HUES48 (cell line): ENCODE measurements around the gene PTOV1.

Experiments
- H3K27ac ChIP-seq: one replicate; pipeline ENCODE4 v1.7.0; 2013; ENCODE audit warnings: low read depth, low read length, inconsistent platforms
- H3K27me3 ChIP-seq: 2 replicates; pipeline ENCODE4 v1.6.1; 2013; ENCODE audit warnings: mild to moderate bottlenecking, low read length; ENCODE audit not compliant: control insufficient read depth, insufficient read depth
- H3K36me3 ChIP-seq: 2 replicates; pipeline ENCODE4 v1.6.1; 2013; ENCODE audit warnings: low read length; ENCODE audit not compliant: control insufficient read depth, insufficient read depth
- H3K4me1 ChIP-seq: 2 replicates; pipeline ENCODE4 v1.6.1; 2013; ENCODE audit warnings: mild to moderate bottlenecking, low read length; ENCODE audit not compliant: control insufficient read depth, insufficient read depth
- H3K4me3 ChIP-seq: 2 replicates; pipeline ENCODE4 v1.5.1; 2013; ENCODE audit warnings: mild to moderate bottlenecking, low read depth, low read length
- H3K9ac ChIP-seq: 2 replicates; pipeline ENCODE4 v1.6.1; 2013; ENCODE audit warnings: mild to moderate bottlenecking, low read depth, low read length, moderate library complexity
- H3K9me3 ChIP-seq: 2 replicates; pipeline ENCODE4 v1.6.1; 2013; ENCODE audit warnings: low read length; ENCODE audit not compliant: control insufficient read depth, insufficient read depth

PTOV1 gene

DNA sequence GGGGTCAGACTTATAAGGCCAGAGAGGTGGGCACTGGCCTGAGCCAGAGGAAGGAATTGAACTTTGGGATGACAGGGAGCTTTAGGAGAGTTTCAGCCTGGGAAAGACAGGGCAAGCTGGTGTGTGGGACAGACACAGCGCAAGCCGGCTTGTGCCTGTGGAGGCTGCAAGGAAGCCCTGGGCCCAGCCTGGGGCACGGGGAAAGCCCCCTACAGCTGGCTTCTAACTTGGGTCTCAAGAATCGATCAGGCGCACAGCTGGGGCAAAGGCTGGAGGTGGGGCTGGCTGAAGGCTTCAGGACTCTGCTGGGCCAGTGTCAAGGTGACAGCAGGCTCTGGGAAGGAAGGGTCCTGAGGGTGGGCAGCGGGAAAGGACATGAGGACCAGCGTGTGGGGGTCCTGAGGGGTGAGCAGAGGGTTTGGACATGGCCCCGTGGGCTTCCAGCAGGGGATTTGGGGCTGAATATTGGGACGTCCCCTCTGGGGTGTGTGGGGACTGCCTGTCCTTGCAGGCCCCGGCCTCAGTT is 3.0 kb downstream of the PTOV1 start:
- no peaks in the 10 kb centered on the region for H3K27me3 ChIP-seq
- H3K4me3 ChIP-seq = no peak overlapping the region
- H3K27ac ChIP-seq = no peak overlapping the region
- H3K9ac ChIP-seq = no peak overlapping the region
- H3K36me3 ChIP-seq = peaks cover 62% of the 10 kb centered on the region
- H3K4me1 ChIP-seq = peaks cover 16% of the 10 kb centered on the region
- H3K9me3 ChIP-seq = no peaks in the 10 kb centered on the region

DNA sequence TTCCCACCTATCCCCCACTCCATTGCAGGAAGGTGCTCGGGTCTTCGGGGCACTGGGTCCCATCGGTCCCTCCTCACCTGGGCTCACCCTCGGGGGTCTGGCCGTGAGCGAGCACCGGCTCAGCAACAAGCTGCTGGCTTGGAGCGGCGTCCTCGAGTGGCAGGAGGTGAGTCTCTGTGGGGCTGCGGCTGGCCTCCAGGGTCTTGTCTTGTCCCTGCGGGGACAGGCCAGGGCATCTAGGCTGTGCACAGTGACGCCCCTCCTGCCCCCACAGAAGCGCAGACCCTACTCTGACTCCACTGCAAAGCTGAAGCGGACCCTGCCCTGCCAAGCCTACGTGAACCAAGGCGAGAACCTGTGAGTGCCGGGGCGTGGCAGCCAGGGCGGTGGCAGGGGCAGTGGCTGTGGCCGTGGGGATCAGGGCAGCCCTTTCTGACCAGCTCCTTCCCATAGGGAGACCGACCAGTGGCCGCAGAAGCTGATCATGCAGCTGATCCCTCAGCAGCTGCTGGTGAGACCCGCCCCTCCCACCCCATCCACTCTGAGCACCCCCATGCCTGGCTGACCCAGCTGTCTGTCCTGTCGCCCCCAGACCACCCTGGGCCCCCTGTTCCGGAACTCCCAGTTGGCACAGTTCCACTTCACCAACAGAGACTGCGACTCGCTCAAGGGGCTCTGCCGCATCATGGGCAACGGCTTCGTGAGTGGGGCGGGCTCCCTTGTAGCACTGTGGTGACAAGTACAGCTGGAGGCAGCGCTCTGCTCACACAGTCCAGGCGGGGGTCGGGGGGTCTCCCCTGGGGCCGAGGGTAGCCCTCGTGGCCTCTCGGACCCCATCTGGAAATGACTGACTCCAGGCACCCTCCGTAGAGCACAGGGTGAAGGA is 3.7 kb downstream of the PTOV1 start:
- no peak overlapping the region for H3K4me3 ChIP-seq
- H3K27ac ChIP-seq = no peak overlapping the region
- no peaks in the 10 kb centered on the region for H3K9me3 ChIP-seq
- no peak overlapping the region for H3K9ac ChIP-seq
- no peaks in the 10 kb centered on the region for H3K27me3 ChIP-seq
- peaks cover 67% of the 10 kb centered on the region for H3K36me3 ChIP-seq
- peaks cover 16% of the 10 kb centered on the region for H3K4me1 ChIP-seq

DNA sequence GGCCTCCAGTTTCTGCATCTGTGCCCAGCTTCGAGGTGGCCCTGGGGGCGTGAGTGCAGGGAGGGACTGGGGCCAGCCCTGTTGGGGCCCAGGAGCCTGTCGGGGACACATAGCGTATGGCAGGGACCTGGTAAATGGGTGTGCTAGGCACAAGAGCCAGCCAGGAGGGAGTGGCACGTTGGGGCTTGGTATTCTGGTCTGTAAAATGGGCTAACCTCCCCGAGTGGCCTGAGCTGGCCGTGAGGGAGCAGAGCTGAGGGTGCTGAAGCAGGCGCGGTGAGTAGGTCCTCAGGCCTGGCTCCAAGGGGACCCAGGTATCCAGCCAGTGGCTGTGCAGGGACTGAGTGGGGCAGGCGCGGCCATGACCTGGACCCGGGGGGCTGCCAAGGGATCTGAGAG is 4.3 kb downstream of the PTOV1 start:
- Histone ChIP-seq H3K36me3 (peaks cover 73% of the 10 kb centered on the region), H3K4me3 (no peak overlapping the region), H3K4me1 (peaks cover 12% of the 10 kb centered on the region), H3K9ac (no peak overlapping the region), H3K27ac (no peak overlapping the region), H3K27me3 (no peaks in the 10 kb centered on the region), H3K9me3 (no peaks in the 10 kb centered on the region)

DNA sequence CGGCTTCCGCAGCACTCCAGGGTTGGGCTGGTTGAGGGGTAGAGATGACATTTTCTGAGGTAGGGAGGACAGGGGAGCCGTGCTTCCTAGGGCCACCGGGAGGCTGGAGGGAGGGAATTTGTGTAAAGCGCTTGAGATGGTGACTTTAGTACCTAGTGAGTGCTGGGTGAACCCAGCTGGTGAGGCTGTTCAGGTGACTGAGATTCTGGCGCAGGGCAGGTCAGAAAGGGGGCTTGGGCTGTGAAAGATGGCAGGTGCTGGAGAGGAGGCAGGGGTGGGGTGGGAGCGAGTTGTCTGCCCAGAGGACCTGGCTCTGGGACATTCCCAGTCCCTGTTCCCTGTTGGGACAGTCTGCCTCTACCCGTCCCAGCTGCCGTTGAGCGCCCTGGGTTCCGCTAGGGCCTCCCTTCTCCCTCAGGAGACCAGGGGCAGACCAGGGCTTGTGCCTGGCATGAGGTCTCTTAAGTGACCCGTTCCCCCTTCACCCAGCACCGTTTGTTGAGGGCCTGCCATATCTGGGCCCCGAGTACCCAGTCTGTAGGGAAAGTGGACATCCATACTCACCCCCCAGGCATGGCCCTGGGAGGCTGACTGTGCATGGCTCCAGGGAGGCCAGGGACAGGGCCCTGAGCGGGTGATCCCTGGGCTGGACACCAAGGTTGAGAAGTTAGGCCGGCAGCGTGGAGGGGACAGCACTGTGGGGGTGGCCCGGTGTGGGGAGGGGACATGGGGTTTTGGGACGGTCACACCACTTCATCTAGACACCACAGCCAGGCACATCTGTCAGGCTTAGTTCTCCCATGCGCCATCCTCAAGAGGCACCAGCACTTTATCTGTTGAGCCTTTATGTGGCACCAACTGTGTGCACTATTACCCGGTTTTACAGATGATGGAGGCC is 5.0 kb downstream of the PTOV1 start:
- Histone ChIP-seq H3K27ac (no peak overlapping the region), H3K9me3 (no peaks in the 10 kb centered on the region), H3K9ac (no peak overlapping the region), H3K4me3 (no peak overlapping the region), H3K4me1 (peaks cover 13% of the 10 kb centered on the region), H3K27me3 (no peaks in the 10 kb centered on the region), H3K36me3 (peaks cover 80% of the 10 kb centered on the region)

DNA sequence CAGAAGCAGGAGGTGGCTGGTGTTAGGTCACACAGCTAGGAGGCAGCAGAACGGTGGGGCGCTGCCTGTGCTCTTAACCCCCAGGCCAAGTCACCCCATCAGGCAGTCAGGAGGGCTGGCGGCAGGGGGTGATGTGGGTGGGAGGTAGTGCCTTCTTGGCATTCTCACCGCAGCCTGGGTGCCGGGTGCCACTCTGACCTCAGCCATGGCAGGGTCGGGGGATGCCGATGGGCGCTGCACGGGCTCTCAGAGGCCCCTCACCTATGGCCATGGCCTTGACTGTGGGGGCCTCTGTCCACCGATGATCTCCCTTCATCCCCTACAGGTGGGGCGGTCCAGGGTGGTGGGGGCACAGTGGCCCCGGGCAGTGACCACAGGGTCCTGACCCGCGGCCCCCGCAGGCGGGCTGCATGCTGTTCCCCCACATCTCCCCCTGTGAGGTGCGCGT is 5.6 kb downstream of the PTOV1 start:
- H3K36me3 ChIP-seq = peaks cover 84% of the 10 kb centered on the region

DNA sequence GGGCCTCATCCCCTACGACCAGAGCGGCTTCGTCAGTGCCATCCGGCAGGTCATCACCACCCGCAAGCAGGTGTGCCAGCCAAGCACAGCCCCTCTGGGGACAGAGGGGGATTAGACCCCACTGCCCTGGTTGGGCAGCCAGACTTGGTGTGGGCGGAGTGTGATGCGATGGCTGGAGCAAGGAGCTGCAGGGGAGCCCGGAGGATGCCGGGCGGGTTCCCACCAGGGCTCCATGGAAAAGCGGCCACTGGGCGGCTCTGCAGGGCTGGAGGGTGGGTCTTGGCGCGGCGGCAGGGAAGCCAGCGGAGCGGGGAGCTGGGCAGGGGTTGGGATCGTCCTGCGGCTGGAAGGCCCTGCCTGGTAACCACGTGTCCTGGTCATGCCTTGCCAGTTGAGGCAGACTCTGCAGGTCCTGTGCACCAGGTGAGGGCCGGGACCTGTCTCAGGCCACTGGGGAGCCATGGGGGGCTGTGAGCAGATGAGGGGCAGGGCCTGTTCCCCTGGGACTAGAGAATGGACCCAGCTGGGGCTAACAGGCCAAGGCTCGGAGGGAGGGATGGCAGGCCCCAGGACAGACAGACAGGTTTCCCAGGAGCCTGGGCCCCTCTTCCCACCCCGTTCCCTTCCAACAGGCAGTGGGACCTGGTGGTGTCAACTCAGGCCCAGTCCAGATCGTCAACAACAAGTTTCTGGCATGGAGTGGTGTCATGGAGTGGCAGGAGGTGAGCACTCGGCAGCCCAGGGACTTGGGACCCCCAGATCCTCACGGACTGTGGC is 6.3 kb downstream of the PTOV1 start:
- Histone ChIP-seq H3K9me3 (no peaks in the 10 kb centered on the region), H3K27ac (peak overlapping the region; percentile 28), H3K9ac (no peak overlapping the region), H3K4me1 (peaks cover 13% of the 10 kb centered on the region), H3K4me3 (no peak overlapping the region), H3K27me3 (no peaks in the 10 kb centered on the region), H3K36me3 (peaks cover 86% of the 10 kb centered on the region)

More for the DNA sequence above, 5.6 kb downstream of the PTOV1 start:
- H3K9me3 ChIP-seq = no peaks in the 10 kb centered on the region
- no peak overlapping the region for H3K9ac ChIP-seq
- no peak overlapping the region for H3K27ac ChIP-seq
- H3K4me1 ChIP-seq = peaks cover 16% of the 10 kb centered on the region
- no peak overlapping the region for H3K4me3 ChIP-seq
- no peaks in the 10 kb centered on the region for H3K27me3 ChIP-seq

DNA sequence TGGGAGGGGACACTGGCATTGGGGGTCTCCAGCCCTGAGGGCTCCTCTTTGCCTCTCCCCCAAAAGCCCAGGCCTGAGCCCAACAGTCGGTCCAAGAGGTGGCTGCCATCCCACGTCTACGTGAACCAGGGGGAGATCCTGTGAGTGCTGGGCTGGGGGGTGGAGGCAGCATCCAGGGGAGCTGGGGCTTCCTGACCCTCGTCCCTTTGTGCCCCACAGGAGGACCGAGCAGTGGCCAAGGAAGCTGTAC is 6.8 kb downstream of the PTOV1 start:
- H3K4me1 ChIP-seq = peaks cover 8% of the 10 kb centered on the region
- no peaks in the 10 kb centered on the region for H3K27me3 ChIP-seq
- H3K4me3 ChIP-seq = no peak overlapping the region
- no peaks in the 10 kb centered on the region for H3K9me3 ChIP-seq
- no peak overlapping the region for H3K9ac ChIP-seq
- peak overlapping the region; percentile 28 for H3K27ac ChIP-seq
- H3K36me3 ChIP-seq = peaks cover 85% of the 10 kb centered on the region

DNA sequence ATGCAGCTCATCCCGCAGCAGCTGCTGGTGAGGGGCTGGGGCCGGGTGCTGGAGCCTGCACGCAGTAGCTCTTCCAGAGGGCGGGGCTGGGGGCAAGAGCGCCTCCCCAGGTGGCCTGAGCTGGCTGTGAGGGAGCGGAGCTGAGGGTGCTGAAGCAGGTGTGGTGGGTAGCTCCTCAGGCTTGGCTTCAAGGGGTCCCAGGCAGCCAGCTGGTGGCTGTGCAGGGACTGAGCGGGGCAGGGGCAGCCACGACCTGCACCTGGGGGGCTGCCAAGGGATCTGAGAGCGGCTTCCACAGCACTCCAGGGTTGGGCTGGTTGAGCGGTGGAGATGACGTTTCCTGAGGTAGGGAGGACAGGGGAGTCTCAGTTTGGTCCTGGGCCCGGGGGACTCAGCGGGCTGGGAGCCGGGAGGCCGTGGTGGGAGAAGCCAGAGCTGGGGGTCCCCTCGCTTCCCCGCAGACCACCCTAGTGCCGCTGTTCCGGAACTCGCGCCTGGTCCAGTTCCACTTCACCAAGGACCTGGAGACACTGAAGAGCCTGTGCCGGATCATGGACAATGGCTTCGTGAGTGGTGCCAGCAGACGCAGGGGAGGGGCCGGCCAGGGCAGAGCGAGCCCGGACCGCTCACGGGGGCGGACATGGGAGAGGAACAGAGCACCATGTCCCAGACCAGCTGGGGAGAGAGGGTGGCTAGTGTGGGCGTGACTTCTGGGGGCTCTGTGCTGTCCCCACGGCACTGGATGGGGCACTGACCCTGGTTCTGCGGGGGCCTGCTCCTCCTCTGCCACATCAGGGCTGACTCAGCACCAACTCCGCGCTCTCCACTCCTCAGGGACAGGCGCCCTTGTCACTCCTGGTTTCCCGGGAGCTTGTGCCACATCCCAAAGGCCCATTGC is 7.4 kb downstream of the PTOV1 start:
- peak overlapping the region; percentile 28 for H3K27ac ChIP-seq

DNA sequence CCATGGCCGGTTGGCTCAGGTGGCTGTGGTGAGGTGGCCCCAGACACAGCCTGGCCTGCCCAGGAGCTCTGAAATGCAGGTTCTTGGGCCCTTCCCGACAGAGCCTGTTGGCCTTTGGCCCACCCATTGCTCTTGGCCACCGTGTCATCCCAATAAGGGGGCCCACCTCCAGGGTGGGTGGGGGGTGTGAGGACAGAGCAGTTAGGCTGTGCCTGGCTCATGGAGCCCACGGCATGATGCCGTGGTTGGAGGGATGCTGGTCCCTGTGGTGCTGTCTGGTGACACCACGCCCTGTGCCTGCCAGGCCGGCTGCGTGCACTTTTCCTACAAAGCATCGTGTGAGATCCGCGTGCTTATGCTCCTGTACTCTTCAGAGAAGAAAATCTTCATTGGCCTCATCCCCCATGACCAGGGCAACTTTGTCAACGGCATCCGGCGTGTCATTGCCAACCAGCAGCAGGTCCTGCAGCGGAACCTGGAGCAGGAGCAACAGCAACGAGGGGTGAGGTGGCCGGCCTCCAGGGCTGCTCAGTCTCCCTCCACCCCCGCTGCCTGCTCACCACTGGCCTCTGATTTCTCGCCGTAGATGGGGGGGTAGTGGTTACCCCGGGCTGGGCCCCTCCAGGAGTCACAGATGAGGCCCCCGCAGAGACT is 8.8 kb downstream of the PTOV1 start:
- peaks cover 5% of the 10 kb centered on the region; the same call in 1 of the 2 replicates for H3K4me1 ChIP-seq
- H3K9me3 ChIP-seq = no peaks in the 10 kb centered on the region
- H3K27me3 ChIP-seq = no peaks in the 10 kb centered on the region
- no peak overlapping the region for H3K9ac ChIP-seq
- no peak overlapping the region for H3K4me3 ChIP-seq
- H3K27ac ChIP-seq = peak overlapping the region; percentile 28
- peaks cover 91% of the 10 kb centered on the region for H3K36me3 ChIP-seq

More for the DNA sequence above, 7.4 kb downstream of the PTOV1 start:
- no peaks in the 10 kb centered on the region for H3K27me3 ChIP-seq
- no peak overlapping the region for H3K4me3 ChIP-seq
- no peaks in the 10 kb centered on the region for H3K9me3 ChIP-seq
- H3K36me3 ChIP-seq = peaks cover 88% of the 10 kb centered on the region
- no peak overlapping the region for H3K9ac ChIP-seq
- H3K4me1 ChIP-seq = peaks cover 5% of the 10 kb centered on the region; the same call in 1 of the 2 replicates
